Fibroblast of skin of left biceps (primary cell): ENCODE data around the gene PADI3.
A peak's percentile ranks its signal among the peaks of the same experiment; 100 is the strongest.

Source experiments
- DNase-seq, 2 experiments: peaks; one replicate each; pipeline ENCODE4 v3.0.0-alpha.2; 2013; ENCODE audit warnings: low read depth in 2 of 2

PADI3 gene

DNA sequence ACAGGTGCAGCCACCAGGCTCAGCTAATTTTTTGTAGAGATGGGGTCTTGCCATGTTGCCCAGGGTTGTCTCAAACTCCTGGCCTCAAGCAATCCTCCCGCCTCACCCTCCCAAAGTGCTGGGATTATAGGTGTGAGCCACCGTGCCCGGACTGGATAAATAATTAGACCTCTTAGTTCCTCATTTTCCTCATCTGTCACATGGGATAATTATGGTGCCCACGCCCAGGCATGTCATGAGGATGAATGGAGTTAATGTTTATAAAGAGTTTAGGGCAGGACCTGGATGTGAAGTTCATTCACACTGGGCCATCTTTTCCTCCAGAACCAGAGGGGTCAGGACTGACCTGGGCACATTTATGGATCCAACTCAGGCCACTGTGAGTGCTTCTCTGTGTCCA, 23.7 kb downstream of the PADI3 start:
- DNase-seq, result no peak

DNA sequence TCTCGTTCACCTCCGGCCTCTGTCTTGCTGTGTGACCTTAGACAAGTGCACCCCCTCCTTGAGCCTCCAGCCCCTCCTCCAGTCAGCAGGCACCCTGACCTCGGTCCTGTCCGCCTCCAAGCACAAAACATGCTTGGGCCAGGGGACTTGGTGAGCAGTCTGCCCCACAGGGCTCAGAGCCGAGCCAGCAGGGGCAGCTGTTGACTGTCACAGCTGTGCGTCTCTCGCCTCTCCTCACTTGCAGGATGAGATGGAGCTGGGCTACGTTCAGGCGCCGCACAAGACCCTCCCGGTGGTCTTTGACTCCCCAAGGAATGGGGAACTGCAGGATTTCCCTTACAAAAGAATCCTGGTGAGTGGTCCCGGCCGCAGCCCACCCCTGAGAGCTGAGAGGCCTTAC, 24.2 kb downstream of the PADI3 start:
- no peak for DNase-seq

- DNase-seq, result no peak
Measured at GRCh38 chr1:17274186-17275170, 25.6 kb downstream of the PADI3 start.

- DNase-seq, result no peak
Measured at GRCh38 chr1:17276568-17276967, 27.7 kb downstream of the PADI3 start.

DNA sequence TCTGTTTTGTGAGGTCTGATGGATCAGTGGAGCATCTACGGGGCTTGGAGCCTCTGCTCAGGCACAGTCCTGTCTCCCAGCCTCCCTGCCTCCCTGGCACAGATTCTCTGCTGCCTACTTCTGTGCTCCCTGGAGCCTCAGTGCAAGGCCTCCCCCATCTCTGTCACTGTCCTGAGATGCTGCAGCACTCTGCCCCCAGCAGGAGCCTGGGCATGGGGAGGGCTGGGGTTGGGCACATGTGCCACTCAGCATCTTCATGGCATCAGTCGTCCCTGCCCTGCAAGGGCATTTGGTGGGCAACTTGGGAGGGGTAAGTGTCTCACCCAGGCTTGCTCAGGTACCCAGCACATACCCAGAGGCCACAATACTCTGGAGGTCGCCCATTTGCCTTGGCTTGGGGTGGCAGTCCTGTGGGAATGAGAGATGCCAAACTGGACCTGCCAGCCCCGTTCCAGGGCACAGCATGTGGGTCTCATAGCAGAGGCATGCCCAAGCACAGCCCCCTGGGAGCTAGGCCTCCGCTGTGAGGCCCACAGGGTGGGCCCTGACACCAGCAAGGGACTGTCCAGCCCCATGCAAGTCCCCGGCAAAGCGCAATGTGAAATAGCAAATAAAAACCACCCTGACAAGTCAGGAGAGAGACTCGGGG, 28.7 kb downstream of the PADI3 start:
- DNase-seq, result no peak

DNA sequence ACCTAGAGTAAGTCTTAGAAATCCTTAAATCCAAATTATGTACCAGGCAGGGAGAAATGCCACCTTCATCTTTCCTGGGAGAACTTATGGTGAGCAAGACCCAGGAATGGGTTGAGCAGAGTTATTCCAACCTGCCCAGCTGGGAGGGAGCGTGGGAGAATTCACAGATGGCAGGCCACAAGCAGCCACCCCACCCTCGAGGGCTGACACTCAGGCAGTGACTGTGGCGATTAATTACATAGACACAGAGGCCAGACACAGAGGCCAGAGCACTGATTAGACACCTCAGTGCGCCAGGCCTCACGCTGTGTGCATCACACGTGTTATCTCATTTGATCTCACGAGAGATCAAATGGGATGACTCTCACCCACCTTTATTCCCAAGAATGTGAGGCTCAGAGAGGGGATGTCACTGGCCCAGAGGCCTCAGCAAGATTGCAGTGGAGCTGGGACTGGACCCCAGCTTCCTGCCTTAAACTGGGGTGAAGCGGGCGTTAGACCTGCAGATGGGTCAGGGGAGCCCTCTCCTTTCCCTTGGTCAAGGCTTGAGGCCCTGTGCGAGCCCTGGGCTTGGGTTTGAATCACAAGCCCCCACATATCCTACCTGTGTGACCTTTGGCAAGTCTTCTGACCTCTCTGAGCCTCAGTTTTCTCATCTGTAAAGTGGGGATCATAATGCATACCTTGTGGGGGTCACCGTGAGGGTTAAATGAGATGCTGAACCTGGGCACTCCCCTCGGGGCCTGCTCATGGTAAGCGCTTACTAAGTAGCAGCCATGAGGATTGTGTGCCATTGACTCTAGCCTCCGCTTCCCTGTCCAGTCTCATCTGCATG, 30.3 kb downstream of the PADI3 start:
- DNase-seq, result no peak

- DNase-seq, result no peak
Measured at GRCh38 chr1:17280436-17280835, 31.5 kb downstream of the PADI3 start.

- DNase-seq, result no peak
Measured at GRCh38 chr1:17280894-17281293, 32.0 kb downstream of the PADI3 start.

GRCh38 chr1:17281775-17282181, 32.9 kb downstream of the PADI3 start:
- DNase-seq, result no peak

- DNase-seq, result no peak
Measured at GRCh38 chr1:17282836-17283235, 33.9 kb downstream of the PADI3 start.

GRCh38 chr1:17286646-17287045, 37.7 kb downstream of the PADI3 start:
- DNase-seq, result no peak

DNA sequence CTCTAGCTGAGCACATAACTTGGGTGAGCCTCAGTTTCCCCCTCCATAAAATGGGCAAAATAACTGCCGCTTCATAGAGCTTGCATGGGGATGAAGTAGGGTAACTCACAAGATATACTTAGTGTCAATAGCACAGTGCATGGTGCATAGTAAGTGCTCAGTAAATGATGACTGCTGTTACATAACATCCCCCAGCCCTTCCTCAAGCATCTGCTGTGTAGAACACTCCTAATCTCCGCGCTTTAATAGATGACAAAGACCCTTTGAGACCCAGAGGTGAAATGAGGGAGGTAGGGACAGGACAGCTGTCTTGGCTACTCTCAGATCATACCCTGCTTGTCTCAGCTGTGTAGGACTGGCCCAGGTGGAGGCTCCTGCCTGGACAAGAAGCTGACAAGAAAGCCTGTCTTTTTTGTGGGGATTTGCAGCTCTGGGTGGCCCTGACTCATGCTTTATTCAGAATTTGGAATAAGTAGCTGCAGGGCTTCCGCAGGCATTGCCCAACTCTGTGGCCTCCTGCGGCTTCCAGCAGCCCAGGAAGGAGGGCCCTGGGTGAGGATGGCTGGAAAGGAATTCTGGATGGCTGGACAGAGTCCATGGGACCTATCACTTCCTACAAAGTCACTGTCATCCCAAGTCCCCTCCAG, 38.4 kb downstream of the PADI3 start:
- peak; percentile 25 to 32 for DNase-seq

DNA sequence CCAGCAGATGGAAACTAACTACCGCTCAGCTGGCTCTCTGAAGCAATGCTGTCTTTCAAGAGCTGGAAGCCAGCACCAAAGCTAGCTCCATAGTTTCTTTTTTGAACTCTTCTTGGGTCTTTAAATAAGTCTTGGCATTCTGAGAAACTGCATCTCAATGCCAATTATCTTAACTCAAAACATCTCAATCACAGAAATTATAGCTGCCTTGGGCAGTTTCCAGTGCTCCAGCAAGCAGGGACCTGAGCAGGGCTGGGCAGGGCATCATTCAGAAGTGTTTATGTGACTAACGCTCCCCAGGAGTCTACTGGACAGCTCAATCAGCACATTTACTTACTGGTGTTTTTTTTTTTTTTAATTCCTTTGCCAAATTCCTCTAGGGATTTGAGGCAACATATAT, 40.8 kb downstream of the PADI3 start:
- peak in 1 of 2 experiments; percentile 18 for DNase-seq

DNA sequence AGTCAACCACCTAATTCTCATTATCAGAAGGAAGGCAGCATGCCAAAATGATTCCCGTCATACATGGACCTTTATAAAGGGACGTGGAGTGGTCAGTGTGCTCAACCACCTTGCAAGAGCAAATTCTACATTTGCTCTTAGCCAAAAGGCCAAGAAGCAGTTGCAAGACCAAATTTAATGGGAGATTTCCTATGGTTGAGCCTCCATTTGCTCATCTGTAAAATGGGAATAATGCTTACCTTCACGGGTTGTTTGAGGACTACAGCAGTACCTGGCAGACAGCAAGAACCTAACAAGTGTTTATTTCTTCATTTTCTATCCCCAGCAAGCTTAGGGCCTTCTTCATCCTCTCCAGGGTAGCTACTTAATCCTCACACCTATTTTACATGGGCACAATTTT, 41.7 kb downstream of the PADI3 start:
- DNase-seq, result no peak

DNA sequence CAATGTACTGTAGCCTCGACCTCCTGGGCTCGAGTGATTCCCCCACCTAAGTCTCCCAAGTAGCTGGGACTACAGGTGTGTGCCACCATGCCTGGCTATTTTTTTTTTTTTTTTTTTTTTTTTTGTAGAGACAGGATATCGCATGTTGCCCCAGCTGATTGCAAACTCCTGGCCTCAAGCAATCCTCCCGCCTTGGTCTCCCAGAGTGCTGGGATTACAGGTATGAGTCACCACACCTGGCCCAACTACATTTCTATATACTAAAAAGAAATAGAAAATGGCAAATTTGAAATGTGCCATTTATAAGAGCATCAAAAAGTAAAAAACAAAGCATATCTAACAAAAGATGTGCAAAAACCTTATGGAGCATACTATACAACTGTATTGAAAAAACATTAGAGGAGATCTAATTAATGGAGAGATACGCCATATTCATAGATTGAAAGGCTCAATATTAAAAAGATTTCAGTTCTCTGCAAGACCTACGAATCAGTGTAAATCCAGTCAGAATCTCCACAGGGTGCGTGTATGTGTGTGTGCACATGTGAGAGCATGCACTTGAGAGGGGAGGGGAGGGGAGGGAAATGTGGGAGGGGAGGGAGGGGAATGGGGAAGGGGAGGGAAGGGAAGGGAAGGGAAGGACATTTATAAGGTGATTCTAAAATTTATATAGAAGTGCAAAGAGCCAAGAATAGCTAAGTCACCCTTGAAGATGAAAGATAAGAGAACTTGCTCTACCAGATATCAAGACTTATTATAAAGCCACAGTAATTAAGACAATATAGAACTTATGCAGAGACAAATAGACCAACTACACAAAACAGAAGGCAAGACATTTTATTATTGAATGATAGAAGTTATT, 43.6 kb downstream of the PADI3 start:
- DNase-seq, result no peak

DNA sequence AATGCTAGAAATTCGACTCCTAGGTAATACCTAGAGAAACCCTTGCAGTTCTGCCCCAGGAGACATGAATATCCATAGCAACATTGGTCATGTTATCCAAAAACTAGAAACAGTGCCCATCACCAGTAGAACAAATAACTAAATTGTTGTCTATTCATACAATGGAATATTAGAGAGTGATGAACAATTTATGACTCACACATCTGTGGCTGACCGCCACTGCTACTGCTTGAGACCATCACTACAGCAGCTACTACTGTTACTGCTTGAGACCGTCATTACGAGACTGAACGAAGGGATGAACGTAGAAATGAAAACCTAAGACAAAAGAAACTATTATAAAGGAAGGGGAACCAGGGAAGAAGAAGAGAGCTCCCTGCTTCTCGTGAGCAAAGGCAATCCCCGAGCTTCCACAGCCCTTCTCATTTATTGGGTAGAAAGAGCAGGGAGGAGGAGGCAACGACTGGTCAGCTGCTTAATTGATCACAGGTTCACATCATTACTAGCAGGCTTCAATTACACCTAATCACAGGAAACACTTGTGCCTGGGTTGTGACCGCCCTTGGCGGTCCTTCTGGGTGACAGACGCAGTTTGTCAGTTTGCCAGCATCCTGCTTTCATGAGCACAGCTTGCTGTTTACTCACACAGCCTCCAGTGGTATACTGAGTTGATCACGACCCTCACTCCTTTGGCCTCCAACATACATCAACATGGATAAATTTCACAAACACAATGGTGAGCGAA, 45.0 kb downstream of the PADI3 start:
- DNase-seq, result no peak

DNA sequence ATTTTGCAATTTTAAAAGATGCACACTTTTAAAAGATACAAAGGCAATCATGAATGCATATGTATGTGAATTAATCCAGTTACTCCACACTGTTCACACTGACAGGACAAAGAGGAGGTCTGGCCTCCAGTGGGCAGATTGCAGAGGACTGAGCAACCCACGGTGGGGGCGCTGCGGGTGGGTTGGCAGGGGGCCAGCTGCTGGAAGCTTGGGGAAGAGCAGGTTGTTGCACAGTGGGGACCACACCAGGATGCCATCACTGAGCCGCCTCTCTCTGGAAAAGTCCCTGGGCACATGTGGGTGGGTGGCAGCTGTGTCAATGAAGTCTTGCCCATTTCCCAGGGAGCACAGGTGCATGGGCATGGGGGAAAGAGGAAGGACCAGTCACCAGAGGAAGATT, 46.4 kb downstream of the PADI3 start:
- no peak for DNase-seq

DNA sequence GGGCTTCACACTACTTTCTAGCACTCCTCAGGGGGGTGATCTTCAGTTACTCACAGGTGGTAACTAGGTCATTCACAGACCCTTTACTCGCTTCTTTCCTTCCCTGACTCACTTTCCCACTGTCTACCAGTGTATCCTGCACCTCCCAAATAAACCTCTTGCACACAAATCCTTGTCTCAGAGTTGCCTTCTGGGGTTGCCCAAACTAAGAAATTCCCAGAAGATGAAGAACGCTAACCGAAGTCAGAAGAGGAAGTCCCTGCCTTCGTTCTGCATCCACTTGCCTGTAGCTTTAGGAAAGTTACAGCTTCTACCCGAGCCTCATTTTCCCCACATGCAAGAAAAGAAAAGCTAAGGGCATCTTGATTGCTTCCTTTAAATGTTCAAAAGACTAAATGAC, 47.2 kb downstream of the PADI3 start:
- no peak for DNase-seq

DNA sequence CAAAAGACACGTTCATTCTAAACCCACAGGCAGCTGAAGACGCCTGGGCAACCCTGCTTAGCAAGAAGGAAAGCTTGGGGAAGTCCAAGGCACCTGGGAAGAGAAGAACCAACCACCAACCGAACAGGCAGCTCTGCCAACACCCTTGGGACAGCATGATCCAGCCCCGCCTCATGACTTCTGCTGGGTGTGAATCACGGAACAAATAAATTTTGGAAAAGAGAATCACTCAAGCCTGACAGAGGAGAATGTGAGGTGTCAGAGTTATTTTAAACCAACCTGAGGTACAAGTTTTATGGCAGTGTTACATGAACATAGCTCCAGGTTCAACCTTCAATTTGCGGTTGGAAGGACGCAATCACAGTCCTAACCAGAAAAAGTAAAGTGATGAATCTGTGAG, 49.1 kb downstream of the PADI3 start:
- DNase-seq, result no peak

DNA sequence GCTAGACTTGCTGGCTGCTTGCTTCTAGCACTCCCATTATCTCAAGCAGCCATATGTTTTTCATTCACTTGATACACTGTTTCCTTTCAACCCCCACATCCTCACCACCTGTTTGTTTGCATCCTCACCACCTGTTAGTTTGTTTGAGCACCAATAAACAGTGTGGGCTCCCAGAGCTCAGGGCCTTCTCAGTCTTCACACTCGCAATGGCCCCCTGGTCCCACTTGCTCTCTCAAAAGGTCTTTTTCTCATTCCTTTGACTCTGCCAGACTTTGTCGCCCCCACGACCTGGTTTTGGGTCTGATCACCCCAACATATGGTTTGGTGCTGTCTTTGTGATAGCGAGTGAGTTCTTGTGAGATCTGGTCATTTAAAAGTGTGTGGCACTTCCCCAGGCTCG, 52.9 kb downstream of the PADI3 start:
- no peak for DNase-seq
